HepG2 (cell line): ENCODE results near the gene ARHGAP26. TPM values are rescaled to one million over a fixed set of nuclear protein-coding genes. Genes with fewer than 3 reads are reported as not detected.
A peak's percentile ranks its signal among the peaks of the same experiment; 100 is the strongest.

Experiments
- ARID5B ChIP-seq: IDR thresholded peaks from 2 replicates; pipeline ENCODE4 v1.4.0; 2020; ENCODE audit warnings: mild to moderate bottlenecking, missing genetic modification reagents
- IRF9 ChIP-seq: sonication (generic); formaldehyde crosslinking; IDR thresholded peaks from 2 replicates; pipeline ENCODE4 v1.8.0; 2022; ENCODE audit warnings: missing genetic modification reagents, mild to moderate bottlenecking, borderline replicate concordance
- NCOR1 ChIP-seq: fragments of 200-600 bp; sonication (generic); IDR thresholded peaks from 2 replicates; pipeline ENCODE4 v1.7.0; 2017; ENCODE audit warnings: antibody characterized with exemption, low read length, borderline replicate concordance
- NFAT5 ChIP-seq: sonication (generic); formaldehyde crosslinking; IDR thresholded peaks from 2 replicates; pipeline ENCODE4 v1.4.0; 2020; ENCODE audit warnings: missing genetic modification reagents
- RNF219 ChIP-seq: sonication (generic); formaldehyde crosslinking; IDR thresholded peaks from 2 replicates; pipeline ENCODE4 v1.5.0; 2020; ENCODE audit warnings: mild to moderate bottlenecking, missing genetic modification reagents
- TSC22D2 ChIP-seq: sonication (generic); formaldehyde crosslinking; IDR thresholded peaks from 2 replicates; pipeline ENCODE4 v1.5.1; 2020; ENCODE audit warnings: missing genetic modification reagents, mild to moderate bottlenecking, borderline replicate concordance
- WIZ ChIP-seq: sonication (generic); formaldehyde crosslinking; IDR thresholded peaks from 2 replicates; pipeline ENCODE4 v1.5.1; 2020; ENCODE audit warnings: mild to moderate bottlenecking, missing genetic modification reagents
- ZBTB10 ChIP-seq: sonication (generic); formaldehyde crosslinking; IDR thresholded peaks from 2 replicates; pipeline ENCODE4 v1.4.0; 2020; ENCODE audit warnings: missing genetic modification reagents, borderline replicate concordance
- ZFP36L2 ChIP-seq: sonication (generic); formaldehyde crosslinking; IDR thresholded peaks from 2 replicates; pipeline ENCODE4 v1.4.0; 2020; ENCODE audit warnings: missing genetic modification reagents
- ZNF430 ChIP-seq: sonication (generic); formaldehyde crosslinking; IDR thresholded peaks from 2 replicates; pipeline ENCODE4 v1.9.0; 2021; ENCODE audit warnings: mild to moderate bottlenecking, missing genetic modification reagents
- ZNF564 ChIP-seq: sonication (generic); formaldehyde crosslinking; IDR thresholded peaks from 2 replicates; pipeline ENCODE4 v1.8.1; 2023; ENCODE audit warnings: mild to moderate bottlenecking, missing genetic modification reagents
- ZNF709 ChIP-seq: sonication (generic); formaldehyde crosslinking; IDR thresholded peaks from 2 replicates; pipeline ENCODE4 v1.5.0; 2020; ENCODE audit warnings: mild to moderate bottlenecking, missing genetic modification reagents
- ZNF780A ChIP-seq: sonication (generic); formaldehyde crosslinking; IDR thresholded peaks from 2 replicates; pipeline ENCODE4 v1.8.0; 2022; ENCODE audit warnings: mild to moderate bottlenecking, missing genetic modification reagents, moderate library complexity
- ZNF891 ChIP-seq: sonication (generic); formaldehyde crosslinking; IDR thresholded peaks from 2 replicates; pipeline ENCODE4 v1.5.0; 2020; ENCODE audit warnings: mild to moderate bottlenecking, missing genetic modification reagents
- ZSCAN22 ChIP-seq: sonication (generic); formaldehyde crosslinking; IDR thresholded peaks from 2 replicates; pipeline ENCODE4 v1.4.0; 2020; ENCODE audit warnings: mild to moderate bottlenecking, missing genetic modification reagents
- polyA plus RNA-seq, 8 experiments: library from polyadenylated mRNA; depleted of rRNA in 3 of 8; stranded (reverse) in 7 of 8; unstranded in 1 of 8; fragments of >200 nt; fragmentation: Illumina TruSeq in 4 of 8; extraction: Trizol in 4 of 8; gene quantifications; 2 replicates each; pipeline versions ENCODE4 v1.2.1 to v1.2.3, GENCODE V29; 2011 to 2016; ENCODE audit warnings: low read depth in 4 of 8, missing spikeins in 1 of 8, mixed read lengths in 1 of 8; ENCODE audit not compliant: insufficient read depth in 1 of 8
- total RNA-seq, 5 experiments: library from RNA; depleted of rRNA; stranded (reverse); fragments of >200 nt; fragmentation: Illumina TruSeq; extraction: Trizol; gene quantifications; 2 replicates each; pipeline ENCODE4 v1.2.3, GENCODE V29; 2016; ENCODE audit warnings: low read depth in 1 of 5

The ARHGAP26 gene
- total and polyA plus RNA-seq, 2 of the 13 experiments (the other 11 are each of a cell fraction or from before 2014, with no cell fraction given), result 9.6 to 18.2 TPM

GRCh38 chr5:142820447-142820846, 50.3 kb downstream of the ARHGAP26 start (continued):
- no peak for TF ChIP-seq RNF219
- no peak for TF ChIP-seq ZNF430
- TF ChIP-seq NCOR1, result peak; percentile 23; the same call in 1 of the 2 replicates
- no peak for TF ChIP-seq IRF9
- peak; percentile 79 for TF ChIP-seq ARID5B (CRISPR knock-in tag)
- no peak for TF ChIP-seq TSC22D2 (CRISPR knock-in tag)
- TF ChIP-seq ZNF780A, result no peak
- TF ChIP-seq ZNF709, result no peak
- TF ChIP-seq WIZ, result no peak
- TF ChIP-seq ZSCAN22 (CRISPR knock-in tag), result no peak
- no peak for TF ChIP-seq NFAT5 (CRISPR knock-in tag)
- no peak for TF ChIP-seq ZBTB10
- TF ChIP-seq ZNF891 (CRISPR knock-in tag), result no peak
- TF ChIP-seq ZNF564 (CRISPR knock-in tag), result no peak
- TF ChIP-seq ZFP36L2 (CRISPR knock-in tag), result no peak
